ENCODE data around the gene PDLIM5.

The PDLIM5 gene

DNA sequence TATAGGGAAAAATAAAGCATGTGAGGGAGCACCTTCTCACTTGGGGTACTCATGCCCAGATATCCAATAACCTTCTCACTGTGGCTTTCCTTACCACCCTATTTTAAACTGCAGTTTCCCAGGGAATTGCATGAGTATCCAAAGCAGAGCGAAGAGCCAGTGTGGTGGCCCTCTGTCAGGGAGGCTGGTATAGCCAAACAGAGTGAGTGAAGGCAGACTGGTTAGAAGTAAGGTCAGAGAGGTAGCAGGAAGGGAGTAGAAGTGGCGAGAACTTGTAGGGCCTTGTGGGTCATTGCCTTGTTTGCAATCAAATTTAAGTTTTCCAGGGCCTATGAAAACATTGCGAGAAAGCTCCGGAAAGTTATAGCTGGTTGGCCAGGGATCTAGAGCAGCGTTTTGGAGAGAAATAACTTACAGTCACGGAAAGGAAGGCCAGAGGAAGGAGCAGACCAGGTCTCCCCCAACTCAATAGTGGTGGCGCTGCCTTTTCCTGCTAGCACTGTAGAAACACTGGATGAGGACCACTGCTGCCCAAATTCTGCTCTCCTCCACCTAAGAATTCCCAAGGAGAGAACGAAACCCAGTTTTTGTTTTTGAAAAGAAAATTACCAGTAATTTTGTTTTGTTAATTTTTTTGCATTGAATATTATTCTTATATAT, 77.2 kb downstream of the PDLIM5 start:
- ChIA-PET POLR2A (no interaction called here), CTCF (no interaction called here)
- TF ChIP-seq HDGF (IDR thresholded peaks at IDR 0.05; ENCODE audit: borderline replicate concordance) = no peak
- no peak for TF ChIP-seq FOXK2 (IDR thresholded peaks at IDR 0.05)
- no peak for TF ChIP-seq ZNF384 (IDR thresholded peaks at IDR 0.05)
- no peak for TF ChIP-seq FOXA1 (IDR thresholded peaks at IDR 0.05)
- TF ChIP-seq BHLHE40 (IDR thresholded peaks at IDR 0.05; ENCODE audit: borderline replicate concordance) = no peak
- no peak for TF ChIP-seq CTBP1 (IDR thresholded peaks at IDR 0.05; ENCODE audit: borderline replicate concordance)
- TF ChIP-seq, protein P1, sequence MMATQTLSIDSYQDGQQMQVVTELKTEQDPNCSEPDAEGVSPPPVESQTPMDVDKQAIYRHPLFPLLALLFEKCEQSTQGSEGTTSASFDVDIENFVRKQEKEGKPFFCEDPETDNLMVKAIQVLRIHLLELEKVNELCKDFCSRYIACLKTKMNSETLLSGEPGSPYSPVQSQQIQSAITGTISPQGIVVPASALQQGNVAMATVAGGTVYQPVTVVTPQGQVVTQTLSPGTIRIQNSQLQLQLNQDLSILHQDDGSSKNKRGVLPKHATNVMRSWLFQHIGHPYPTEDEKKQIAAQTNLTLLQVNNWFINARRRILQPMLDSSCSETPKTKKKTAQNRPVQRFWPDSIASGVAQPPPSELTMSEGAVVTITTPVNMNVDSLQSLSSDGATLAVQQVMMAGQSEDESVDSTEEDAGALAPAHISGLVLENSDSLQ (IDR thresholded peaks at IDR 0.05) = no peak
- TF ChIP-seq SUZ12 (IDR thresholded peaks at IDR 0.05) = no peak
- TF ChIP-seq TARDBP (IDR thresholded peaks at IDR 0.05) = no peak
- no peak for TF ChIP-seq LEF1 (IDR thresholded peaks at IDR 0.05; ENCODE audit: borderline replicate concordance)
- TF ChIP-seq ARNT (IDR thresholded peaks at IDR 0.05) = no peak
- no peak for TF ChIP-seq L3MBTL2 (conservative IDR thresholded peaks at IDR 0.05)
- no peak for TF ChIP-seq SP1 (IDR thresholded peaks at IDR 0.05)
- no peak for TF ChIP-seq ELF4 (IDR thresholded peaks at IDR 0.05)
- no peak for TF ChIP-seq FOXM1 (IDR thresholded peaks at IDR 0.05; ENCODE audit: borderline replicate concordance)
- TF ChIP-seq NFRKB (IDR thresholded peaks at IDR 0.05) = no peak
- DNase-seq (ENCODE audit: extremely low spot score) = no peak

DNA sequence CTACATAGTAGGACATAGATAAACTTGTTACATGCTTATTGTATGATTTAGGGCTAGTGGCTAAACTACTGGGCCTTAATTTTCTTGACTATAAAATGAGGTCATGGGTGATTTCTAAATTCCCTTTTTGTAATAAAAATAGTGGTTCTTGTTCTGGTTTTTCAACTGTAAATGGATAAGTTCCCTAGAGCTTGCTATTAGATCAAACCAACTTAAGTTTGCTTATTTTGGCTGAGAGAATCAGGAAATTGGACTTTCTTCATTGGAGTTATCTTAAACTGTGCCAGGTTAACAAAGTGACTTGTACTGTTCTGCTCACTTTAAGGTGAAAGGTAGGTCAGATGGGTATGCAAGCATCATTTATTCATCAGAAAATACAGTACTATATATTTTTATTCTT, 78.3 kb downstream of the PDLIM5 start:
- no peak for DNase-seq (ENCODE audit: extremely low spot score)
- ChIA-PET POLR2A (no interaction called here), CTCF (no interaction called here)
- TF ChIP-seq FOXA1 (IDR thresholded peaks at IDR 0.05) = no peak
- no peak for TF ChIP-seq NFRKB (IDR thresholded peaks at IDR 0.05)
- TF ChIP-seq, protein P1 (IDR thresholded peaks at IDR 0.05) = no peak
- no peak for TF ChIP-seq LEF1 (IDR thresholded peaks at IDR 0.05; ENCODE audit: borderline replicate concordance)
- TF ChIP-seq L3MBTL2 (conservative IDR thresholded peaks at IDR 0.05) = no peak
- TF ChIP-seq CTBP1 (IDR thresholded peaks at IDR 0.05; ENCODE audit: borderline replicate concordance) = no peak
- no peak for TF ChIP-seq ELF4 (IDR thresholded peaks at IDR 0.05)
- TF ChIP-seq ZNF384 (IDR thresholded peaks at IDR 0.05) = no peak
- no peak for TF ChIP-seq ARNT (IDR thresholded peaks at IDR 0.05)
- no peak for TF ChIP-seq BHLHE40 (IDR thresholded peaks at IDR 0.05; ENCODE audit: borderline replicate concordance)
- TF ChIP-seq FOXK2 (IDR thresholded peaks at IDR 0.05) = no peak
- no peak for TF ChIP-seq FOXM1 (IDR thresholded peaks at IDR 0.05; ENCODE audit: borderline replicate concordance)
- no peak for TF ChIP-seq SP1 (IDR thresholded peaks at IDR 0.05)
- no peak for TF ChIP-seq TARDBP (IDR thresholded peaks at IDR 0.05)
- no peak for TF ChIP-seq SUZ12 (IDR thresholded peaks at IDR 0.05)
- TF ChIP-seq HDGF (IDR thresholded peaks at IDR 0.05; ENCODE audit: borderline replicate concordance) = no peak

DNA sequence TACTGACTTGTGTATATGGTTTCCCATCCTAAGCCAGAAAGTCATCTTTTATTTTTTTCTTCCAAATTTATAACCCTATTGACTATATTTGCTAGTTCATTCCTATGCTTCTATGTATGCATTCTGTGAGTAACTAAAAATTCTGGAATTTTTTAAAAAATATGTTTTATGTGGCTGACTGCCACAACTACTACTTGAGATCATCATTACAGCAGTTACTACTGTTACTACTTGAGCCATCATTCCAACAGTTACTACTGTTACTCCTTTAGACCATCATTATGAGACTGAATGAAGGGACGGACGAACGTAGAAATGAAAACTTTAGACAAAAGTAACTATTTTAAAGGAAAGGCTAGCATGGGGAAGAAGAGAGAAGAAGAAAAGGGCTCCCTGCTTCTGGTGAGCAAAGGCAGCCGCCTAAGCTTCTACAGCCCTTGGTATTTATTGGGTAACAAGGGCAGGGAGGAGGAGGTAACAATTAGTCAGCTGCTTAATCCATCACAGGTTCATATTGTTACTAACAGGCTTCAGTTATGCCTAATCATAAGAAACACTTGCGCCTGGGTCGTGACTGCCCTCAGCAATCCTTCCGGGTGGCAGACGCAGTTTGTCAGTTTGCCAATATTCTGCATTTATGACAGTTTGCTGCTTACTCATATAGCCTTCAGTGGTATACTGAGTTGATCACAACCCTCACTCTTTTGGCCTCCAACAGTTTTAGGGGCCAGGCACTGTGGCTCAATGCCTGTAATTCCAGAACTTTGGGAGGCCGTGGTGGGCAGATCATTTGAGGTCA, 80.4 kb downstream of the PDLIM5 start:
- CTCF ChIA-PET = no interaction called here
- no peak for DNase-seq (ENCODE audit: extremely low spot score)
- POLR2A ChIA-PET = no interaction called here
- TF ChIP-seq SP1 (IDR thresholded peaks at IDR 0.05) = no peak
- no peak for TF ChIP-seq ELF4 (IDR thresholded peaks at IDR 0.05)
- TF ChIP-seq NFRKB (IDR thresholded peaks at IDR 0.05) = no peak
- no peak for TF ChIP-seq FOXA1 (IDR thresholded peaks at IDR 0.05)
- TF ChIP-seq L3MBTL2 (conservative IDR thresholded peaks at IDR 0.05) = no peak
- TF ChIP-seq LEF1 (IDR thresholded peaks at IDR 0.05; ENCODE audit: borderline replicate concordance) = no peak
- no peak for TF ChIP-seq SUZ12 (IDR thresholded peaks at IDR 0.05)
- no peak for TF ChIP-seq ARNT (IDR thresholded peaks at IDR 0.05)
- TF ChIP-seq FOXM1 (IDR thresholded peaks at IDR 0.05; ENCODE audit: borderline replicate concordance) = no peak
- TF ChIP-seq FOXK2 (IDR thresholded peaks at IDR 0.05) = no peak
- no peak for TF ChIP-seq BHLHE40 (IDR thresholded peaks at IDR 0.05; ENCODE audit: borderline replicate concordance)
- no peak for TF ChIP-seq HDGF (IDR thresholded peaks at IDR 0.05; ENCODE audit: borderline replicate concordance)
- TF ChIP-seq CTBP1 (IDR thresholded peaks at IDR 0.05; ENCODE audit: borderline replicate concordance) = no peak
- TF ChIP-seq, protein P1 (IDR thresholded peaks at IDR 0.05) = no peak
- no peak for TF ChIP-seq TARDBP (IDR thresholded peaks at IDR 0.05)
- no peak for TF ChIP-seq ZNF384 (IDR thresholded peaks at IDR 0.05)

DNA sequence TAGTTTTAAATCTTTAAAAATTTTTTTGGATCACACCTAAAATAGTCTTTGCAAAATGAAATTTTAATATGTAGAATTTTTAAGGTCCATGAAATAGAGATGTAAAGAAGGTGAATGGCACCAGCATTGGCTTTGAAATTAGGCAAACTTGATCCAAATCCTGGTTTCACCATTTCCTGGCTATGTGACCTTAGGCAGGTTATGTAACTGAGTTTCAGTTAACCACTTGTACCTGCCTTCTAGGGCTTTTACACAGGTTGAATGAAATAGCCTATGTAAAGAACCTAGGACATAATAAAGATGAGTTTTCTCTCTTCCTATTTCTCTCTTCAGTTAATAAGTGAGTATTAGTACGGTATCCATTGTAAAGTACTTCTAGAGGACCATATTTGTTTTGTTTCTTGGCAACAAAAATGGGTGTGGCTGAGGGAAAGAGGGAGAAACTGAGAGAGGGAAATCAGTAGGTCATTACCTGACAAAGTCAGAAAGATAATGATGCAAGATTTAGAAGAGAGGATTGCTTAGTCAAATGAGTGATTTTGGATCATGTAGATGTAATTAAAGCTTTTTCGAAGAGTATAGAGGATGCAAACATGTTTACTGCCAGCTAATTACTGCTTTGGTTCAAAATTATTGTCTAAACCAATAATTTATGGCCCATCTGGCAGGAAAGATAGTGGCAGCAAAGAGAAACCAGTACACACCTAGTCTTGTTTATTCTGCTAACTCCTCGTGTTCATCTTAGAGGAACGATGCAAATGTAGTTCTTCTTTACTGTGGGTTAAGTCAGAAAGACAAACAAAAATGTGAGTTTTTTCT, 81.9 kb downstream of the PDLIM5 start:
- TF ChIP-seq, protein P1 (IDR thresholded peaks at IDR 0.05) = 0 out of 2 replicates have a peak, but pooled peaks have one; percentile 15
- TF ChIP-seq FOXM1 (IDR thresholded peaks at IDR 0.05; ENCODE audit: borderline replicate concordance) = no peak
- TF ChIP-seq ARNT (IDR thresholded peaks at IDR 0.05) = no peak
- no peak for TF ChIP-seq ZNF384 (IDR thresholded peaks at IDR 0.05)
- TF ChIP-seq L3MBTL2 (conservative IDR thresholded peaks at IDR 0.05) = no peak
- no peak for TF ChIP-seq SUZ12 (IDR thresholded peaks at IDR 0.05)
- DNase-seq (ENCODE audit: extremely low spot score) = no peak
- ChIA-PET POLR2A (interaction anchor here (0.5 kb wide), 1 partner anchor 55 kb away, joined by 4 read pairs; no protein-coding TSS in a partner anchor), CTCF (no interaction called here)
